GM10248 (cell line): ENCODE measurements around the gene DNAJC27.
A peak's percentile ranks its signal among the peaks of the same experiment; 100 is the strongest.

Experiments
- CTCF ChIA-PET: fragments of 300-600 bp; sonication (Branson Sonifier 250); formaldehyde crosslinking; extraction: SDS; loops from one replicate; lab custom pipeline; 2021; ENCODE audit warnings: antibody characterized with exemption; lab: Yijun Ruan, JAX
- POLR2A ChIA-PET: fragments of 350-650 bp; sonication (Branson Sonifier 250); formaldehyde crosslinking; extraction: SDS; loops from one replicate; lab custom pipeline; 2020; ENCODE audit warnings: antibody characterized with exemption; lab: Yijun Ruan, JAX
- DNase-seq: peaks from one replicate; pipeline ENCODE4 v3.0.0; 2012; ENCODE audit errors: extremely low spot score
- TF ChIP-seq, protein P1 (sequence below): IDR thresholded peaks from 2 replicates; pipeline ENCODE4 v1.5.1; 2012; ENCODE audit warnings: mild to moderate bottlenecking, low read depth; ENCODE audit errors: extremely low read depth, missing control alignments, control extremely low read depth

The DNAJC27 gene

DNA sequence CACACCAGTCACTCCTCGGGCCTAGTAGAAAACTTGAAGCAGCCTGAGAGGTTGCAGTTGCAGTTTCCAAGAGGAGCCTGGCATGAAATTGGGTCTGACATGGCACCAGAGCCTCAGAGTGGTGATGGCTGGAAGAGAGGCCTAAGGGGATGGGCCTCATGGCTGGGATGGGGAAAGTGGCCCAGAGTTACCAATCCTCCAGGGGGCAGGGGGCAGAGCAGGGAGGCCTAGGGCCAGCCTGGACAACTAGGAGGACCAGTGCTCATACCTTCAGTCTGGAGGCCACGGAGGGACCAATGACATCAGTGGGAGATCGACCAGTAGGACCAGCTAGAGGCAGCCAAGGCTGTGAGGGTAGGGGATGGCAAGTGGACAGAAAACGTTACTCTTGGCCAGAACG, 36.6 kb downstream of the DNAJC27 start:
- TF ChIP-seq, protein P1, sequence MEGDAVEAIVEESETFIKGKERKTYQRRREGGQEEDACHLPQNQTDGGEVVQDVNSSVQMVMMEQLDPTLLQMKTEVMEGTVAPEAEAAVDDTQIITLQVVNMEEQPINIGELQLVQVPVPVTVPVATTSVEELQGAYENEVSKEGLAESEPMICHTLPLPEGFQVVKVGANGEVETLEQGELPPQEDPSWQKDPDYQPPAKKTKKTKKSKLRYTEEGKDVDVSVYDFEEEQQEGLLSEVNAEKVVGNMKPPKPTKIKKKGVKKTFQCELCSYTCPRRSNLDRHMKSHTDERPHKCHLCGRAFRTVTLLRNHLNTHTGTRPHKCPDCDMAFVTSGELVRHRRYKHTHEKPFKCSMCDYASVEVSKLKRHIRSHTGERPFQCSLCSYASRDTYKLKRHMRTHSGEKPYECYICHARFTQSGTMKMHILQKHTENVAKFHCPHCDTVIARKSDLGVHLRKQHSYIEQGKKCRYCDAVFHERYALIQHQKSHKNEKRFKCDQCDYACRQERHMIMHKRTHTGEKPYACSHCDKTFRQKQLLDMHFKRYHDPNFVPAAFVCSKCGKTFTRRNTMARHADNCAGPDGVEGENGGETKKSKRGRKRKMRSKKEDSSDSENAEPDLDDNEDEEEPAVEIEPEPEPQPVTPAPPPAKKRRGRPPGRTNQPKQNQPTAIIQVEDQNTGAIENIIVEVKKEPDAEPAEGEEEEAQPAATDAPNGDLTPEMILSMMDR, result no peak
- CTCF ChIA-PET, result interaction anchor here (1.3 to 2.0 kb wide), 3 partner anchors 9 to 19 kb away, joined by 4 to 5 read pairs (median 4); partner anchors contain the start of gene ADCY3
- no peak for DNase-seq
- POLR2A ChIA-PET, result no interaction called here

DNA sequence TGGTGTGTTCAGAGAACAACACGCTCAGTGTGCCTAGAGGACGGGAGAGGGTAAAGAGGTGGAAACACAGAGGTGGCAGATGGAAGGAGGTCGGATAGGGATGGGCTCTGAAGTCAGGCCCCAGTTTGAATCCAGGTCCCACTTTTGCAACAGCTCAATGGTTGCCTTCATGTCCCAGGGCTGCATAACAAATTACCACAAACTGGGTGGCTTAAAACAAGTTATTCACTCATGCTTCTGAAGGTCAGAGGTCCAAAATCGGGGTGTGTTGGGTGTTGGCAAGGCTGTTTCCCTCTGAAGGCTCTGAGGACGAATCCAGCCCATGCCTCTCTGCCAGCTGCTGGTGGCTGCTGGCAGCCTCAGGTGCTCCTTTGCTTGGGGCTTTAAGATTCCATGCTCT, 39.0 kb downstream of the DNAJC27 start:
- no peak for DNase-seq
- POLR2A ChIA-PET, result no interaction called here
- CTCF ChIA-PET, result interaction anchor here (0.8 kb wide), 1 partner anchor 9 kb away, joined by 3 read pairs; no protein-coding TSS in a partner anchor
- TF ChIP-seq, protein P1, result no peak

DNA sequence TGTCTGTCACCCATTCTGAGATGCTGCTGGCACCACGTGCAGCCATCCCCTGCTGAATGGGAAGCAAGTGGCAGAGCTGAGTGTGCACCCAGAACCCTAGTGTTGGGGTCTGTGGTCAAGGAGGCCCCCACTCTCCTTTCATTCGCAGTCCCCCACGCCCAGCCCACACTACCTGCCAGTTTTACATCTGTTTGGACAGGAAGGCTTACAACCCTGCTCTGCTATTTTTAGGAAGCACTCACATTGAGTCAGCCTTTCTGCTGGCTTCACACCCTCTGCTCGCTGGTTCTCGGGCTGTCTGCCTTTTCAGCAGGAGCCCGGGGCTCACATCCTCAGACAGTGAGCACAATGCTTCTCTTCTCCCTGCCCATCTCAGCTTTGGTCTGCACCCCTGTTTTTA, 41.0 kb downstream of the DNAJC27 start:
- TF ChIP-seq, protein P1, result no peak
- peak; percentile 82 for DNase-seq
- POLR2A ChIA-PET, result no interaction called here
- CTCF ChIA-PET, result interaction anchor here (0.9 to 1.1 kb wide), 2 partner anchors 9 to 18 kb away, joined by 3 to 5 read pairs; no protein-coding TSS in a partner anchor

DNA sequence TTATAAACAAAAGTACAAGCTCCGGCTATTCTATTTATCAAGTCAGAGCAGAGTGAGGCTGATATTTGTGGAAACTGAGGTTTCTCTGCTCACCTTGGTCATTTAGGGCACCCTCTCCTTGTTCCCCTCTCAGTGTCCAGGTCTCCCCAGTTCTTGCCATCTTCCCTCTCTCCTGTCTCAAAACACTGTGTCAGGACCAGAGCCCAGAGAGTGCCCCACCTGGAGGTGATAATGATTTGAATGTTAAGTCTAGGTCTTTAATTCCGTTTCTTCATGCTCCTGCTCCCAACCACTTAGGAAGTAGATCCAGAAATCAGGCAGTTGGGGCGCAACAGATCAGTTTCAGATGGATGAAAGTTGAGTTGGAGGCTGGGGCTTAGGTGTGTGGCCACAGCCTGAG, 42.5 kb downstream of the DNAJC27 start:
- ChIA-PET CTCF (interaction anchor here (1.4 kb wide), 1 partner anchor 101 kb away, joined by 3 read pairs; no protein-coding TSS in a partner anchor), POLR2A (interaction anchor here (0.6 kb wide), 2 partner anchors 15 to 1082 kb away, joined by 4 to 7 read pairs; no protein-coding TSS in a partner anchor)
- DNase-seq, result no peak
- TF ChIP-seq, protein P1, result no peak

DNA sequence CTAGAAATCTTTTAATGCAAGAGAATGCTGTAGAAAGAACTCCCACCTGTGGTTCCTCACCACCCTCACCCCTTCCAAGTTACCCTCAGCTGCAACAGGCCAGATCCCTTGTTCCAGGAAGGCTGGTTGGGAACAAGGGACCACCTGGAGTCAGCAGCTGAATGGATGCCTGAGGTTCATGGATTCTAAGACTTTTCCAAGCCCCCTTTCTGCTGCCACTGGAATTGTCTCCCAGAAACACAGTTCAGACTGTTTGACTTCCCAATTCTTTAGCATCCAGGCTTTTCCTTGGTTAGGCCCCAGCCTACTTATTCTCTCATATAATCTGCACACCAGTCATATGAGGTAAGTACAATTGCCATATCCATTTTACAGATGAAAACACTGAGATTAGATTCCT, 43.7 kb downstream of the DNAJC27 start:
- ChIA-PET CTCF (interaction anchor here (1.4 kb wide), 1 partner anchor 100 kb away, joined by 3 read pairs; no protein-coding TSS in a partner anchor), POLR2A (no interaction called here)
- TF ChIP-seq, protein P1, result no peak
- no peak for DNase-seq

DNA sequence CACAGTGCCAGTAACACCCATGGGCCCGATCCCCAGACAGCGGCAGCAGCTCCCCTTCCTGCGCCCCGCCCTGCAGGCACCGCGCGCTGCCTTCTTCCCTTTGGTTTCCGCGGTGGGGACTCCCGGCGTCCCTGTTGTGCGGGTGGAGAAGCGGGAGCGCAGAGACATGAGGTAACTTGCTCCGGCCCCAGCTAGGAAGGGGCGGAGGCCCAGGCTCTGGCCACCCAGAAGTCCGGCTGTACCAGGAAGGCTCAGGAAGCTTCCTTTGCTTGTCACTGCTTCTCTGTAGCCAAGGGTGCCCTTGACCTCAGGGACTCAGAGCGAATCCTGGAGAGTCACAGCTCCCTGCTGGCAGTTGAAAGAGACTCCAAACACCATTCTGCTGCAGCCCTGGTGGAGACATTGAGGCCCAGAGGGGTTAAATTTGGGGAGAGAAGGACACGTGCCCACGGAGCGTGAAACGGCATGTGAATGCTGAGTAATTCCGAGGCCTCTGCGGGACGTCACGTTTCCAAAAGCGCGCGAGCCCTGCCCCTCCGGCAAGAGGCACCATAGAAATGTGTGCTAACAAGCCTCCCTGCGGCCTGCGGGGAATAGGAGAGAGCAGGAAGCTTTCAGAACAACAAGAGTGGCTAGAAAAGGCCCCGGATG, 45.0 kb downstream of the DNAJC27 start:
- DNase-seq, result no peak
- POLR2A ChIA-PET, result no interaction called here
- CTCF ChIA-PET, result interaction anchor here (0.7 to 1.1 kb wide), 2 partner anchors 9 to 17 kb away, joined by 3 to 4 read pairs; no protein-coding TSS in a partner anchor
- TF ChIP-seq, protein P1, result no peak
